Fibroblast of mammary gland (primary cell): ENCODE results near the gene TMEM139.

Experiments used
- DNase-seq: peaks from one replicate; pipeline ENCODE4 v3.0.0-alpha.2; 2010; ENCODE audit warnings: low read depth
- H3K4me3 ChIP-seq: 2 replicates; pipeline ENCODE4 v1.5.1; 2011; ENCODE audit warnings: low read depth, mild to moderate bottlenecking, low read length, moderate library complexity; ENCODE audit not compliant: control insufficient read depth
- TF ChIP-seq, protein P1 (sequence below): conservative IDR thresholded peaks from 2 replicates; pipeline ENCODE4 v1.5.1; 2011; ENCODE audit warnings: low read depth, low read length, inconsistent platforms; ENCODE audit not compliant: control insufficient read depth, insufficient read depth

Gene TMEM139

DNA sequence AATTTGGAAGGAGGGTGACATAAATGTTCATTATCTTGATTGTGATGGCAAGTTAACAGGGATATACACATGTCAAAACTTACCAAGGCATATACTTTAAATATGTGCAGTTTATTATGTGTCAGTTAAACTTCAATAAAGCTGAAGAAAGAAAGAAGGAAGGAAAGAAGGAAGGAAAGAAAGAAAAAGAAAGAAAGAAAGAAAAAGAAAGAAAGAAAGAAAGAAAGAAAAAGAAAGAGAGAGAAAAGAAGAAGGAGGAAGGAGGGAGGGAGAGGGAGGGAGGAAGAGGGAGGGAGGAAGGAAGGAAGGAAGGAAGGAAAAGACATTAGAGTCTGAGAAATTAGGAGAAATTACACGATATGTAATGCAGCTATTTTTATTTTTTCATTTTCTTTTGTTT lies 37.4 kb upstream of the TMEM139 start:
- TF ChIP-seq, protein P1, sequence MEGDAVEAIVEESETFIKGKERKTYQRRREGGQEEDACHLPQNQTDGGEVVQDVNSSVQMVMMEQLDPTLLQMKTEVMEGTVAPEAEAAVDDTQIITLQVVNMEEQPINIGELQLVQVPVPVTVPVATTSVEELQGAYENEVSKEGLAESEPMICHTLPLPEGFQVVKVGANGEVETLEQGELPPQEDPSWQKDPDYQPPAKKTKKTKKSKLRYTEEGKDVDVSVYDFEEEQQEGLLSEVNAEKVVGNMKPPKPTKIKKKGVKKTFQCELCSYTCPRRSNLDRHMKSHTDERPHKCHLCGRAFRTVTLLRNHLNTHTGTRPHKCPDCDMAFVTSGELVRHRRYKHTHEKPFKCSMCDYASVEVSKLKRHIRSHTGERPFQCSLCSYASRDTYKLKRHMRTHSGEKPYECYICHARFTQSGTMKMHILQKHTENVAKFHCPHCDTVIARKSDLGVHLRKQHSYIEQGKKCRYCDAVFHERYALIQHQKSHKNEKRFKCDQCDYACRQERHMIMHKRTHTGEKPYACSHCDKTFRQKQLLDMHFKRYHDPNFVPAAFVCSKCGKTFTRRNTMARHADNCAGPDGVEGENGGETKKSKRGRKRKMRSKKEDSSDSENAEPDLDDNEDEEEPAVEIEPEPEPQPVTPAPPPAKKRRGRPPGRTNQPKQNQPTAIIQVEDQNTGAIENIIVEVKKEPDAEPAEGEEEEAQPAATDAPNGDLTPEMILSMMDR = no peak
- no peak overlapping the region for H3K4me3 ChIP-seq
- DNase-seq = no peak

DNA sequence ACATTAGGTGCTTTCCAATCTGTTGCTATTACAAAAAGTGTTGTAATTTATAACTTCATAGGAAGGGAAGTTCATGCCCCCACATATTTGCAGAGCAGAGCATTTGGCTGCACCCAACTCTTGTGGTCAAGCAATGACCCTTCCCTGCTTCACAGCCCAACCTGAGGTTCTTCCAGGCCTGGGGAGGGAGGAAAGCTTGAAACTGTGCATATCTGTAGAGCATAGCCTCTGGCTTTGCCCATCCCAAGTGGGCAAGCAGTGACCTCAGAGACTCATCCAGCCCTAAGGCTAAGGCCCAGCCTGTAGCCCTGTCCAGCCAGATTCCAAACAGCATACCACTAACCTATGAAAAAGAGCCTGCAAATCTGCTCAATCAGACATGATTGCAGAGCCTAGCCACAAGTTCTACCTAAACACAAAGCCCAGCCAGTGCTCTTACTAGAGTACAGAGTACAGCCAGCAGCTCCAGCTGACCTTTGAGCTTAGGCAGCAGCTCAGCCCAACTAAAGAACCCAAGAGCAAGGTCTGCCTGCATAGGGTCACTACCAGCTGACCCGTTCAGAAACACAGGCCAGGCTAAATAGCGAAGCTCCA lies 35.9 kb upstream of the TMEM139 start:
- no peak for DNase-seq
- TF ChIP-seq, protein P1 = no peak
- H3K4me3 ChIP-seq = no peak overlapping the region

DNA sequence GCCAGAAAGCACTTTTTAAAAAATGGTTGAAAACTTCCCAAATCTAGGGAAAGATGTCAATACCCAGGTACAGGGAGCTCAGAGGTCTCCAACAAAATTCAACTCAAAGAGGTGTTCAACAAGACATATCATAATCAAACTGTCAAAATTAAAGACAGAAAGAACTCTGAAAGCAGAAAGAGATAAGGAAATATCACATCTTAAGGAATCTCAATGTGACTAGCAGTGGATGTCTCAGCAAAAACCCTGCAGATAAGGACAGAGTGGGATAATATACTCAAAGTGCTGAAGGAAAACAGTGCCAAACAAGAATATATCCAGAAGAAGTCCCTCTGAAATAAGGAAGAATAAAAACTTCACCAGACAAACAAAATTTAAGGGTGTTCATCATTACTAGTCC lies 34.6 kb upstream of the TMEM139 start:
- TF ChIP-seq, protein P1 = no peak
- H3K4me3 ChIP-seq = no peak overlapping the region
- no peak for DNase-seq

DNA sequence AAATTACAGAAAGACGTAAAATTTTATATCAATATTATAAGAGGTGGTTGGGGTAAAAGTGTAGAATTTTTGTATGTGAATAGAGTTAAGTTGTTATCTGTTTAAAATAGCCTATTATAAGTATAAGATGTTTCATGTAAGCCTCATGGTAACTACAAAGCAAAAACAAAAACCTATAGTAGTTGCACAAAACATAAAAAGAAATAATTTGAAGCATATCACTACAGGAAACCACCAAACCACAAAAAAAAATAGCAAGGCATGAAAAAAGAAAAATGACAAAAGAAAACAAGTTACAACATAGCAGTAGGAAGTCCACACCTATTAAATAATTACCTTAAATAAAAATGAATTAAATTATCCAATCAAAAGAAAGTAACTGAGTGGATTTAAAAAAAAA lies 33.9 kb upstream of the TMEM139 start:
- H3K4me3 ChIP-seq = no peak overlapping the region
- DNase-seq = no peak
- TF ChIP-seq, protein P1 = no peak

DNA sequence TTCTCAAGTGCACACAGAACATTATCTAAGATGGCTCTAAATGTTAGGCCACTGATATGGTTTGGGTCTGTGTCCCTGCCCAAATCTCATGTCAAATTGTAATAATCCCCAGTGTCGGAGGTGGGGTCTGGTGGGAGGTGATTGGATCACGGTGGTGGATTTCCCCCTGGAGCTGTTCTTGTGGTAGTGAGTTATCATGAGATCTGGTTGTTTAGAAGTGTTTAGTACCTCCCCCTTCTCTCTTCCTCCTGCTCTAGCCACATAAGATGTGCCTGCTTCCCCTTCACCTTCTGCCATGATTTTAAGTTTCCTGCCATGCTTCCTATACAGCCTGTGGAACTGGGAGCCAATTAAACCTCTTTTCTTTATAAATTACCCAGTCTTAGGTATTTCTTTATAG lies 32.8 kb upstream of the TMEM139 start:
- TF ChIP-seq, protein P1 = no peak
- DNase-seq = no peak
- no peak overlapping the region for H3K4me3 ChIP-seq

DNA sequence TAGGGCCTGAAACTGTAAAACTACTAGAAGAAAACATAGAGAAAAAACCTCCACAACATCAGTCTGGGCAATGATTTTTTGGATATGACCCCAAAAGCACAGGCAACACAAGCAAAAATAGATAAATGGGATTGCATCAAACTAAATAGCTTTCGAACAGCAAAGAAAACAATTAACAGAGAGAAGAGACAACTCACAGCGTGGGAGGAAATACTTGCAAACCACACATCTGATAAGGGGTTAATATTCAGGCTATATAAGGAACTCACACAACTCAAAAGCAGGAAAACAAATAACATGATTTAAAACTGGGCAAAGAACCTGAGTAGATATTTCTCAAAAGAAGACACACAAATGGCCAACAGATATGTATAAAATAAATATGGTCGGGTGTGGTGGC lies 29.2 kb upstream of the TMEM139 start:
- TF ChIP-seq, protein P1 = no peak
- no peak for DNase-seq
- no peak overlapping the region for H3K4me3 ChIP-seq

DNA sequence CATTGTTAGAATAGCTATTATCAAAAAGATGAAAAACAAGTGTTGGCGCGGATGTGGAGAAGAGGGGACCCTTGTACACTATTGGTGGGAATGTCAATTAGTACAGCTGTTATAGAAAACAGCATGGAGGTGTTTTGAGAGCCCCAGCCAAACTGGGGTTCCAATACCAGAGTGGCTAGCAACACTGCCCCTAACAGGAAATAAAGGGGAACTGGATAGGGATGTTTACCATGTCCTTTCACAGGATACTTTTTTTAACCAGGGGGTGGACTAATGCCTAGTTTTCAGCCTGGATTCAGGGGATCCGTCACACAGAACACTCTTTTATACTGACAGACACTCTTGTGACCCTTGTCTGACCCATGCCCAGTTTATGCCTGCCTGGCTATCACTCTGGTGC lies 28.4 kb upstream of the TMEM139 start:
- TF ChIP-seq, protein P1 = peak; percentile 14
- DNase-seq = no peak

More for the DNA sequence above, 28.4 kb upstream of the TMEM139 start:
- H3K4me3 ChIP-seq = no peak overlapping the region
